GM21528 (cell line): ENCODE measurements around the gene UPP1.
"Not testable (repeated sequence)": the region's sequence is repeated elsewhere in the genome, so short reads cannot be mapped to it uniquely, and the experiment has no call there.

Source experiments
- ATAC-seq: cut with Tn5 transposase; IDR thresholded peaks from one replicate; pipeline ENCODE4 v1.9.1; 2021; ENCODE audit warnings: mild to moderate bottlenecking, moderate library complexity; ENCODE audit not compliant: unreplicated experiment, low FRiP score

UPP1 gene

DNA sequence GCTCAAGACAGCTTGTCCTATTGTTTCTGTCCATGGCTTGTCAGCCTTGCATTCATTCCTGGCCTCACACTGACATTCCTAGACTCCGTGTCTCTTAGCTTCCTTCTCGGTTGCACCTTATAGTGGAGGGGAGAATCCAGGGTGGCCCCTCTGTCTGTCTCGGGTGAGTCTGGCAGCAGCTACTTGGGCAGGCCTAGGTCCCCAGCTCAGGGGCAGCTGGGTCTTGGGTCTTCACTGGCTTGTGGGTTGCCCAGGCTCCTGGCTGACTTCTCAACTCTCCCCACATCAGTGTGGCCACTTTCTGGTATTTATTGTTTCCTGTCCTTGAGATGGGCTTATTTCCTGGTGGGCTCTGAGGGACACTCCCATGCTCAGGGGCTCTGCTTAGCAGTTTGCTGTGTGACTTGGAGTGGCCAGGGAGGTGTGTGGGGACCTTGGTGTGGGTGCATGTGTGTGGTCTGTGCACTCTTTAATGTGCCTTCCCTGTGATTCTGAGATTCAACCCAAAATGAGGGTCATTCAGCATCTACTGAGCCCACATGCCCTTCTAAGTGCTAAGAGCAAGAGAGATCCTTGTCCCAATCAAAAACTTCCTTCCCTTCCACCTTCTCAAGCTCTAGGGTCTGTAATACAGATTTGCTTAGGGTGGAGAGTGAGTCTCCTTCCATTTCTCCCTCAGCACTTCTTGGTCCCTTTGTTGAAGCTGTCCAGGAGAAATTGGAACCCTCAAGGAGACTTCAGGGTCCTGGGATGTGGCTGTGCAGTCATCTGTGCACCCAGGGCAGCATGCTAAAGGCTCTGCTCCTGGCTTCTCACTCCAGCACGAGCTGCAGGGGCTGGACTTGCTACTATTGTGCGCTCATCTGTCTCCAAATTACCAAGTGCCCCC lies 20.1 kb downstream of the UPP1 start:
- ATAC-seq, result no peak

DNA sequence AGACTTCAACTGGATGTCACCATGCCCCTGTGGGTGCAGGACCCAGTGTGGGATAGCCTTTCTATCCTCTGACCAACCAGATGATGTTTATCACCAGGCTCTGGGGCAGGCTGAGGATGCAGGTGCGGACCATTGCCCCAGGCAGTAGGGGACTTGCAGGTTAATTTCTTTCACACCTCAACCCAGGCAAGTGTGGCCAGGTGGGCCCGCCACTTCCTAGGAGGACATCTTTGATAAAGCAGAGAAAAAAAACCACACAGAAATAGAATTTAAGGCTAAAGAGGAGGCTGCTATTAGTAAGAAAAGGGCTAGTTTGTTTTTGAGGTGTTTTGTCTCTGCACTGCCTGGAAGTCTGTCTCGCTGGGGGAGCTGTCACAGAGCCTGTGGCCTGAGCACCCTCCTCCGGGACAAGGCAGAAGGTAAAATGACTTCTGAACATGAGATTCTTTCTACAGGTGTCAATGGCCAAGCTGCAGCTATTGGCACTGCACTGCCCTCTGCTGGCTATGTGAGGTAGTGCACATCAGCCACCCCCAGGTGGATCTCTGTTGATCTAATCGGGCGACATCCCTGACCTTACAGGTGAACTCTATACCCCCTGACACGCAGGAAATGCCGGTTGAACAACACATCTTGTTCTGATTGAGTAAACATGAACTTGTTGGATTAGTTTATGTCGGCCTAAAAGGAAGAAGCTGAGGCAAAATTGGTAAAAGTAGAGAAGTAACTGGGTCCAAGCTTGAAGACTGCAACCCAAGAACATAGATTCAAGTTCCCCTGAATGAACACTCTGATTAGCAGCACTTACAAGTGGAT lies 21.0 kb downstream of the UPP1 start:
- peak; percentile 92 for ATAC-seq

- no peak for ATAC-seq
Observed at GRCh38 chr7:48110868-48111267, 21.8 kb downstream of the UPP1 start.

DNA sequence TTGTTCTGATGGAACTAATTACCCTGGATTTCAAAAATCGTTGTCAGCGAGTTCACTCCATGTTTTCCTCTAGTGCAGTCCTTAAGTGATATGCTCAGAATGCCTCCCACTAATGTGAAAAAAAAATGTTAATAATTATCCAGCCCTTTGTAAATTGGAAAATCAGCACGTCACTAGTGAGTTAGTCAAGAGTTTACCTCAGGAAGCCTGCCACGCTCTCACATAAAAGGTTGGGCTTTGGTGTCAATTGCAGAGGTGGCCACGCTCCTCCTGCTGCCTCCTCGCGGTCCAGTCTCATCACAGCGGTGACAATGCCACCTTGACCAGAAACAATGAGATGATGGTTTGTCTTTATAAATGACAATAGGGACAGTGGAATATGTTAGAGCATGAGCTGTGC lies 22.5 kb downstream of the UPP1 start:
- ATAC-seq, result no peak

- ATAC-seq, result no peak
Observed at GRCh38 chr7:48112401-48113165, 23.5 kb downstream of the UPP1 start.

- ATAC-seq, result no peak
Observed at GRCh38 chr7:48113275-48113674, 24.2 kb downstream of the UPP1 start.

- ATAC-seq, result no peak
Observed at GRCh38 chr7:48114115-48114514, 25.1 kb downstream of the UPP1 start.

- no peak for ATAC-seq
Observed at GRCh38 chr7:48114589-48114988, 25.5 kb downstream of the UPP1 start.

- no peak for ATAC-seq
Observed at GRCh38 chr7:48116043-48116442, 27.0 kb downstream of the UPP1 start.

DNA sequence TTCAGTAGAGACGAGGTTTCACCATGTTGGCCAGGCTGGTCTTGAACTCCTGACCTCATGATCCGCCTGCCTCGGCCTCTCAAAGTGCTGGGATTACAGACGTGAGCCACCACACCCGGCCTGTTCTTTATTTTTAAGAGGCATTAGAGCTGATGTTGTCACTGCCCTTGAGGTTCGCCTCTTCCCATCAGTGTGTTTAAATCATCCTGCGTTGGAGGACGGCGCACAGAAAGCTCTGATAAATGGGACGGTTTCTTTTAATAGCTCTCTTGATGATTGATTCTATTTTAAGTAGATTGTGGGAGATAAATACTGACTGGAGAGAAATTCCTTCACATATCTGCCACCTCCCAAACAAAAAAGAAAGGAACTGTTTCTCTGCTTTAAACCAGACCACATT lies 29.0 kb downstream of the UPP1 start:
- no peak for ATAC-seq

GRCh38 chr7:48120536-48120935 lies 31.5 kb downstream of the UPP1 start:
- not testable (repeated sequence) for ATAC-seq

- ATAC-seq, result no peak
Observed at GRCh38 chr7:48126037-48126436, 37.0 kb downstream of the UPP1 start.

DNA sequence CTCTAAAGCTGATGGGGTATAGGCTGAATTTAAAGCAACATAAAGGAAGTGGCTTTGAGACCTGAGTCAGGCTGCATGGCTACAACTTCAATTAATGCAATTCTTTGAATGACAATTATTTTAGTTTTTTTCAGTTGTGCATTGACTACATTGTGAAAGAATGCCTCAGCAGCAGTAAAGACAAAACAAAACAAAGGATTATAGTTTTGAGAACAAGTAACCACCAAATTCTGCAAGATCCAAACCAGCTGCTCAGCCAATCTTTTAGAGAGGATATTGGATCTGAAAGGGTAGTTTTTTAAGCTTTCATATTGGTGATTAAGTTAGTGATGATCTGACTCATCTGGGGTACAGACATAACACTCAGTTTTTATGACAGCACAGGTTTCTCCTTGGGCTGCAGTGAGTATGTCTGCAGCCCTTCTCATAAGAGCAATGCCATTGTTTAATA lies 41.6 kb downstream of the UPP1 start:
- no peak for ATAC-seq

DNA sequence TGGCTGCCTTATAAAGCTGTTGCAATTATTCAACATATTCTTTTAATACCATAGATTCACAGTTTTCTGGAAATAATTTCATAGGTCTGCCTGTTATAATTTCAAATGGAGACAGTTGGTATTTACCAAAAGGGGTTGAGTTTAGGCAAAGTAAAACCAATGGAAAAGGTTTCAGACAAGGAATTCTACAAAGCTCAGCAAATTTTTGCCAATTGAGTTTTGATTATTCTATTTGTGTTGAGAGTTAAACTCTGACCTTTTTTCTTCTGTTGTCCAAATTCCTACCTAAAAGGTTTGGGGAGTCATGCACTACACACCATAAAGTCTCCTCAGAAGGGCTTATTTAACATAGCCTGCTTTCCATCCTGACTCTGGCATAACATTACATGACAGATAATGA lies 43.7 kb downstream of the UPP1 start:
- ATAC-seq, result no peak

DNA sequence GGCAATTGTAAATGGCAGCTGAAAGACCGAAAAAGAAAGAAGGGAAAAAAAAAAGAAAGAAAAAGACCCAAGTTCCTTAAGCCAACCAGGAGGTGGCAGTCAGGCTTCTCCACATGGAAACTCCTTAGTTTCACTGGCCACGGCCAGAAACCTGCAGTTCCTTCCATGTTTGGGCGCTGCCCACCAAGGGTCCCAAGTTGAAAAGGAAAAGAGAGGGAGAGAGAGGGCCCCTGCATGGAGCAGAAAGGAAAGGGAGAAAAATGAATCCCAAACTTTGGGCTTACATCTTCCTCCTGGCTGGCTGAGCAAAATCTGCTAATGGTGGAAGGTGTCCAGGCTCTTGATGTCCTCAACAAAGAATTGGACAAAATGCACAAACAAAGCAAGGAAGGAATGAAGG lies 50.4 kb downstream of the UPP1 start:
- ATAC-seq, result no peak

GRCh38 chr7:48140001-48140681 lies 51.1 kb downstream of the UPP1 start:
- no peak for ATAC-seq

GRCh38 chr7:48141521-48141920 lies 52.5 kb downstream of the UPP1 start:
- no peak for ATAC-seq

DNA sequence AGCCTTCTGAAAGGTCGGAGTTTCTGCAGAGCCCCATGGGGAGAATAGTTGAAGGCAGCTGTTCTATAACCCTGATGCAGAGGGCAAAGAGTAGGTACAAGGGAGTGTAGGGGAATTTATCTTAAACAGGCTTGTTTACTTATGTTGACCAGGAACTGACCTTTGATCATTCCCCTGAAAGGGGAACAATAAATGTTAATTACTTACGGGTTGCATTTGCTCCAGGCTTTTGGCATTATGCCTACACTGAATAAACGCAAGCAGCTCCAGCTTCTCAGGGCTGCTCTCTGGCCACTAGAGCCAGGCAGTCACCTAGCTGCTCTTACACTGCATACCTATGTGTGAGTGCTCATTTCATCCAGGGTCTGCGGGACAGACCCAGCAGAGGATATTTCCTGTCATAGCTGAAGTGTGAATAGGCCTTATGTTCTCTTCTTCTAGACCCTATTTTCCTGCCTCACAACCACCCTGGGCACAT lies 55.3 kb downstream of the UPP1 start:
- no peak for ATAC-seq

DNA sequence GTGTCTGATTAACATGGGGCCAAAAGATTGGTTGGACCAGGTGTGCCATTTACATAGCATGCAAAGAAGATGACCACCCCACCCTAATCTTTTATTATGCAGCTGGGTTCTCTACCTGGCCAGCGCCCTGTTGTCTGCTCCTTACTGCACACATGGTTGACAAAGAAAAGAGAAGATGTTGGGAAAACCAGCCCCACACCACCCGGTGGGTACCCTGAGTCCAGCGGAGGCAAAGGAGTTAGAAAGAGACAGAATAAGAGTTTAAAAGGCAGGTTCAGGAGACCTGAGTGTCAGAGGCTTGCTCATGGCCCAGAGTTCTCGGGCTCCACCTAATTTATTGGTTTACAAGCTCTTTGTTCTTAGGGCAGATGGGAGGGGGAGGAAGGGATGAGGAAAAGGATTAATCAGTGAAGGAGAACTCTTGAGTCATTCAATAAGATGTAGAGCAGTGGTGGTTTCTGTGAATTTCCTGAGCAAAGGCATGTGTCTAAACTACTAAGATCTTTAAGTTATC lies 58.1 kb downstream of the UPP1 start:
- no peak for ATAC-seq

GRCh38 chr7:48147690-48148089 lies 58.6 kb downstream of the UPP1 start:
- ATAC-seq, result not testable (repeated sequence)
